OCI-LY3 (cell line): ENCODE results near the gene SLC9A8.

ENCODE experiments used
- H2AFZ ChIP-seq: fragments of 200-600, 300-600 bp; shearing (Covaris generic); 2 replicates; pipeline ENCODE4 v1.6.0; 2014; ENCODE audit warnings: antibody characterized with exemption, low read depth, low read length
- H3K27ac ChIP-seq: fragments of 200-600, 300-600 bp; sonication (generic); 2 replicates; pipeline ENCODE4 v1.5.1; 2014; ENCODE audit warnings: mild to moderate bottlenecking, low read length, moderate library complexity, mixed read lengths
- H3K27me3 ChIP-seq: fragments of 200-600, 300-600 bp; sonication (generic); 2 replicates; pipeline ENCODE4 v1.6.1; 2014; ENCODE audit warnings: low read depth, low read length, mixed read lengths
- H3K36me3 ChIP-seq: fragments of 200-600, 300-600 bp; sonication (generic); replicated peaks from 2 replicates; pipeline ENCODE3; 2014; ENCODE audit warnings: low read depth, low read length, mixed read lengths
- H3K4me1 ChIP-seq: fragments of 300-600, 200-600 bp; sonication (generic); 2 replicates; pipeline ENCODE4 v1.6.1; 2014; ENCODE audit warnings: low read length, mixed read lengths
- H3K4me2 ChIP-seq: fragments of 200-600, 300-600 bp; sonication (generic); 2 replicates; pipeline ENCODE4 v1.6.1; 2014; ENCODE audit warnings: low read length, mixed read lengths
- H3K4me3 ChIP-seq: fragments of 300-600, 200-600 bp; sonication (generic); 2 replicates; pipeline ENCODE4 v1.5.1; 2014; ENCODE audit warnings: antibody characterized with exemption, mild to moderate bottlenecking, low read length, moderate library complexity
- H3K79me2 ChIP-seq: fragments of 300-600, 200-600 bp; shearing (Covaris generic); 2 replicates; pipeline ENCODE4 v1.6.1; 2014; ENCODE audit warnings: mild to moderate bottlenecking, low read length, mixed read lengths
- H3K9ac ChIP-seq: fragments of 300-600, 200-600 bp; shearing (Covaris generic); 2 replicates; pipeline ENCODE4 v1.6.0; 2014; ENCODE audit warnings: mild to moderate bottlenecking, low read length, moderate library complexity
- H3K9me3 ChIP-seq: fragments of 200-600, 300-600 bp; shearing (Covaris generic); 2 replicates; pipeline ENCODE4 v1.6.1; 2014; ENCODE audit warnings: low read length, mixed read lengths; ENCODE audit not compliant: insufficient read depth
- H4K20me1 ChIP-seq: fragments of 200-600, 300-600 bp; sonication (generic); 2 replicates; pipeline ENCODE4 v1.6.1; 2016; ENCODE audit warnings: low read length, mixed read lengths; ENCODE audit not compliant: insufficient read depth
- CTCF ChIP-seq: fragments of 200-600, 300-600 bp; sonication (generic); IDR thresholded peaks from 2 replicates; pipeline ENCODE4 v1.5.1; 2014; ENCODE audit warnings: antibody characterized with exemption, low read length, low read depth
- EZH2phosphoT487 ChIP-seq: fragments of 200-600 bp; shearing (Covaris generic); IDR thresholded peaks from 2 replicates; pipeline ENCODE4 v1.6.1; 2018; ENCODE audit warnings: antibody characterized with exemption, mixed run types, low read depth

The SLC9A8 gene

GRCh38 chr20:49885558-49886332 lies 73.1 kb downstream of the SLC9A8 start:
- Histone ChIP-seq H3K27ac (no peak overlapping the region), H3K36me3 (peaks cover 47% of the 10 kb centered on the region), H3K4me2 (no peak overlapping the region), H2AFZ (no peak overlapping the region), H3K79me2 (no peaks in the 10 kb centered on the region; the same call in 1 of the 2 replicates), H3K27me3 (no peaks in the 10 kb centered on the region), H3K9ac (no peak overlapping the region), H4K20me1 (no peaks in the 10 kb centered on the region), H3K4me3 (no peak overlapping the region), H3K9me3 (no peaks in the 10 kb centered on the region), H3K4me1 (peaks cover 7% of the 10 kb centered on the region)
- TF ChIP-seq EZH2phosphoT487 (no peak), CTCF (no peak)

GRCh38 chr20:49886571-49887213 lies 74.1 kb downstream of the SLC9A8 start:
- no peak overlapping the region for H2AFZ ChIP-seq
- H3K4me1 ChIP-seq = peaks cover 8% of the 10 kb centered on the region
- H3K4me3 ChIP-seq = no peak overlapping the region
- peaks cover 41% of the 10 kb centered on the region for H3K36me3 ChIP-seq
- H3K79me2 ChIP-seq = no peaks in the 10 kb centered on the region; the same call in 1 of the 2 replicates
- no peaks in the 10 kb centered on the region for H3K9me3 ChIP-seq
- H4K20me1 ChIP-seq = no peaks in the 10 kb centered on the region
- H3K27ac ChIP-seq = no peak overlapping the region
- no peak overlapping the region for H3K9ac ChIP-seq
- no peaks in the 10 kb centered on the region for H3K27me3 ChIP-seq
- TF ChIP-seq EZH2phosphoT487 (no peak), CTCF (no peak)
- H3K4me2 ChIP-seq = no peak overlapping the region

GRCh38 chr20:49887251-49888211 lies 74.9 kb downstream of the SLC9A8 start:
- H4K20me1 ChIP-seq = no peaks in the 10 kb centered on the region
- H3K36me3 ChIP-seq = peaks cover 35% of the 10 kb centered on the region
- no peak overlapping the region for H3K9ac ChIP-seq
- no peaks in the 10 kb centered on the region for H3K27me3 ChIP-seq
- H3K79me2 ChIP-seq = peaks cover 4% of the 10 kb centered on the region; the same call in 1 of the 2 replicates
- peaks cover 17% of the 10 kb centered on the region for H3K4me1 ChIP-seq
- no peak overlapping the region for H2AFZ ChIP-seq
- no peaks in the 10 kb centered on the region for H3K9me3 ChIP-seq
- H3K4me2 ChIP-seq = no peak overlapping the region
- H3K27ac ChIP-seq = no peak overlapping the region
- no peak overlapping the region for H3K4me3 ChIP-seq
- TF ChIP-seq CTCF = no peak
- TF ChIP-seq EZH2phosphoT487 = no peak
